WI38 (cell line): ENCODE measurements around the gene FAM200C.

Experiments used
- H3K4me3 ChIP-seq: 2 replicates; pipeline ENCODE4 v1.5.1; 2011; ENCODE audit warnings: low read depth, mild to moderate bottlenecking, control low read depth, low read length
- TF ChIP-seq, protein P1 (sequence below): IDR thresholded peaks from 2 replicates; pipeline ENCODE4 v1.5.1; 2012; ENCODE audit warnings: low read depth, mild to moderate bottlenecking, control low read depth, low read length

FAM200C gene

DNA sequence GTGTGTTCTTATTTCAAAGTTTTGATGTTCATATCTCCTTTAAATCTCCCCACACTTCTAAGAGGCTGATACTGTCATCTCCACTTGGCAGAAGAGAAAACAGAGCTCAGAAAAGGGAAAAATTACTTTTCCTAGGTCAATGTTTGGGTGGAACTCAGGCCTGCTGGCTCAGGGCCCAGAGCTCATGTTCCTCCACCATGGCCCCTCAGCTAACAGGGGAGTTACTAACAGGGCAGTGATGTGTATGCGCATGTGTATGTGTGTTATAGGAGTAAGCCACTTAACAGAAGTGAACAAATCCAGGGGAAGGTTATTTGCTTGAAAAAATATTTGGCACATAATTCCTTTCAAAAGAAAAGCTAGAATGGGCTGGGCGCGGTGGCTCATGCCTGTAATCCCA is 32.0 kb downstream of the FAM200C start:
- TF ChIP-seq, protein P1, sequence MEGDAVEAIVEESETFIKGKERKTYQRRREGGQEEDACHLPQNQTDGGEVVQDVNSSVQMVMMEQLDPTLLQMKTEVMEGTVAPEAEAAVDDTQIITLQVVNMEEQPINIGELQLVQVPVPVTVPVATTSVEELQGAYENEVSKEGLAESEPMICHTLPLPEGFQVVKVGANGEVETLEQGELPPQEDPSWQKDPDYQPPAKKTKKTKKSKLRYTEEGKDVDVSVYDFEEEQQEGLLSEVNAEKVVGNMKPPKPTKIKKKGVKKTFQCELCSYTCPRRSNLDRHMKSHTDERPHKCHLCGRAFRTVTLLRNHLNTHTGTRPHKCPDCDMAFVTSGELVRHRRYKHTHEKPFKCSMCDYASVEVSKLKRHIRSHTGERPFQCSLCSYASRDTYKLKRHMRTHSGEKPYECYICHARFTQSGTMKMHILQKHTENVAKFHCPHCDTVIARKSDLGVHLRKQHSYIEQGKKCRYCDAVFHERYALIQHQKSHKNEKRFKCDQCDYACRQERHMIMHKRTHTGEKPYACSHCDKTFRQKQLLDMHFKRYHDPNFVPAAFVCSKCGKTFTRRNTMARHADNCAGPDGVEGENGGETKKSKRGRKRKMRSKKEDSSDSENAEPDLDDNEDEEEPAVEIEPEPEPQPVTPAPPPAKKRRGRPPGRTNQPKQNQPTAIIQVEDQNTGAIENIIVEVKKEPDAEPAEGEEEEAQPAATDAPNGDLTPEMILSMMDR: no peak
- no peak overlapping the region for H3K4me3 ChIP-seq

DNA sequence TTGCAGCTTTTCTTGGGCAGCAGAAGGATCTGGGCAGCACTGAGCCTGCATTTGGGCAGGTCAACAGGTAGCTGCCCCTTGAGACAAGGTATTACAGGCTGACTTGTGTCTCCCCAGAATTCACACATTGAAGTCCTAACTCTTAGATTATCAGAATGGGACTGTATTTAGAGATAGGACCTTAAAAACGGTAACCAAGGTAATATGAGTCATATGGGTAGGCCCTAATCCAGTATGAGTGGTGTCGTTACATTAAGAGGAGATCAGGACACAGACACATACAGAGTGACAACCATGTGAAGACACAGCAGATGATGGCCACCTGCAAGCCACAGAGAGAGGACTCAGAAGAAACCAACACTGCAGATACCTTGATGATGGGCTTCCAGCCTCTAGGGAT is 32.6 kb downstream of the FAM200C start:
- no peak overlapping the region for H3K4me3 ChIP-seq
- TF ChIP-seq, protein P1: no peak

DNA sequence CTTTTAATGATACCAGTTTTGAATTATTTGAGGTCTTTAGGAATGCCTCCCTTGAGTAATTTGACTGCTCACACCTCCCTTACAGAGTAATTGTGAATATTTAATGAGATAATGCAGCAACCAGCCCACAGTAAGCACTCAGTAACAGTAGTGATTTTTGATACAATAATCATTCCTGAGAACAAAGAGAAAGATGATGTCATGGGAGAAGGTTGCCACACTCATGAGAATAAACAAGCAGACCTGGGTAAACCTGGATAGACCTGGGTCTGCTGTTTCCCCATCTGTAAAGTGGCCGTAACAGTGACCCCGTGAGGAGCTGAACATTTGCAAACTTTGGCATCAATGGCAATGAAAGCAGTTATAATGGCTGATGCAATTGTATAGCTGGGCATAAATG is 33.6 kb downstream of the FAM200C start:
- H3K4me3 ChIP-seq: no peak overlapping the region
- TF ChIP-seq, protein P1: no peak

DNA sequence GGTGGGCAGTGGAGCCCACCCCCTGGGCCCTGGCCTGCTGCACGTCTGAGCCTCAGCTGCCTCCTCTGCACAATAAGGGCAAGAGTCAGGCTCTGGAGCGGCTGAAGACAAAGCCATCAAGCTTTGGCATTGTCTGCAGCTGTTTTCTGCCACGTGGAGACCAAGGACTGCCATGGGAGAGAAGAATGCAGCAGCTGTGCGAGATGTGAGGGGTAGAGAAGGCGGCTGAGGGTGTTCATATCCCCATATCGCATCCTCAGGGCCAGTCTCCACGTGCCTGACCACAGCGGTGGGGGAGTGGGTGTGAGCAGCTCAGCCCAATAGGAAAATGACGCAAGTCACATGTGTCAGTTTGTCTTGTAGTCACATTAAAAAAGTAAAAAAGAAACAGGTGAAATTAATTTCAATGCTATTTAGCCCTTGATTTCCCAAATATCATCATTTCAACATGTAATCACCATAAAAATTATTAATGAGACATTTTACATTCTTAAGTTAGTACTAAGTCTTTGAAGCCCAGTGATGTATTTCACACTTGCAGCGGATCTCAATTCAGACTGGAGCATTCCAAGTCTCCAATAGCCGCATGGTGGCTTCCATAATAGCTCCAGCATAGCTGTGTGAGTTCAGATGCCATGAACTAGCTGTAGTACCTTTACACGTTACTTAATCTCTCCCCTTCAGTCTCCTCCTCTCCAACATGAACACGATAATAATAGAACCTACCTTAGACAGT is 36.0 kb downstream of the FAM200C start:
- TF ChIP-seq, protein P1: no peak

DNA sequence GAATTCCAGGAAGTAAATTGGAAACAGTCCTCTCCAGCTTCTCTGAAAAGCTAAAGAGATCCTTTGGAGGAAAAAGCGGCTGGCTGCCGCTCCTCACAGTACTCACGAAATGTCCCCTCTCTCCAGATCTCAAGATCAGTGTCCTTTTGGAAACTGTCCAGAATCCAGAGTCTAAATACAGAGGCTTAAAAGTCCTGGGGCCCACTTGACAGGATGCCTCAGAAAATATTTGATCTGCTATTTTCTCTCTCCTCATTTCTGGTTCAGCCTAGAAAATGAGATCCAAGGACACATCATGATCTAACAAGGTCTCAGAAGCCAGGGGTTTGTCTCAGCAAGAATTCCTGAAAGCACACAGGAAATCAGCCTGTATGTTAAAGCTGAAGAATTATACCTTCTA is 36.6 kb downstream of the FAM200C start:
- H3K4me3 ChIP-seq: no peak overlapping the region
- TF ChIP-seq, protein P1: no peak

More for the DNA sequence above, 36.0 kb downstream of the FAM200C start:
- H3K4me3 ChIP-seq: no peak overlapping the region

DNA sequence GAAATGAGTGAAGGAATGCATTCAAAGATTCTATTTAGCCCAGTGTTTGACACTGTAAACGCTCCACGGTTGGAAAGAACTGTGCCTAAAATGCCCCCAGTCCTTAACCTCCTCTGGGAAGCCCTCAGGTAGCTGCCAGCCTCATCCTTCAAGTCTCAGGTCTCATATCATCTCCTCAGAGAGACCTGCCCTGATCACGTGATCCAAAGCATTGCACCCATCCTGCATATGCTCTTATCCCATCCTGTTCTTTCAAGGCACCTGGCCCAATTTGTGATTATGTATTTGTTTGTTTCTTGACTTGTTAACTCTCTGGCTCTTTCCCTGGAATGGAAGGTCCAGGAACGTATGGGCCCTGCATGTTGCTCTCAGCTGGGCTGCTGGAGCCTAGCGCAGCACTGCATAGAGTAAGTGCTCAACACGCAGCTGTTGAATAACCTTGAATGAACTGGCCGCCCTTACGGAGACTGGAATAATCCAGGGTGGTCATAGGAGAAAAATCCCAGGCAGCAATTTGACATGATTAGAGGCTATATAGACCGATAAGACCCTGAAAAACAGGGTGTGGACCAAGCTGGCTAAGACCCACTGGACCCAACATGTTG is 38.1 kb downstream of the FAM200C start:
- H3K4me3 ChIP-seq: no peak overlapping the region
- TF ChIP-seq, protein P1: no peak

DNA sequence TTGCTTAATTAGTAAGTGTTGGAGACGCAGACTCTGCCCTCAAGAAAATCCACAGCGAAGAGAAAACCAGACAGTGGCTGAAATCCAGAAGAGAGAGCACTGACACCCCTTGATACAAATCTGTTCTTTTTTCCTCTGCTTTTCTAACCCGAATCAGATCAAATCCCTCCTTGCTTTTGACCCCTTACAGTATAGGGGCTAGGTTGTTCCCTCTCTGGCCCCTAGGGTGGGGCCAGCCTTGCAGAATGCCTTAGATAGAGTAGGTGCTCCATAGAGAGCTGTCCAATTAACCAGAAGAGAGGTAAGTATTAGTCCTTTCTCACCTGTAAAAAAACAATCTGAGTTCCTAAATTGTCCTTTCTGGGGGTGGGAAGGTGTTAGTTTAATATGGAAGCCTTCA is 39.5 kb downstream of the FAM200C start:
- TF ChIP-seq, protein P1: no peak
- no peak overlapping the region for H3K4me3 ChIP-seq
